Activated CD4-positive, alpha-beta T cell treated with anti-CD3 and anti-CD28 coated beads, Interleukin-2, amount 10 ng/mL, durations not matched to agents 24 days and 14 days (primary cell): ENCODE measurements around the gene ITGB1. TPM values are rescaled to one million over a fixed set of nuclear protein-coding genes. Genes with fewer than 3 reads are reported as not detected.
A peak's percentile ranks its signal among the peaks of the same experiment; 100 is the strongest.
"Not testable (repeated sequence)": the region's sequence is repeated elsewhere in the genome, so short reads cannot be mapped to it uniquely, and the experiment has no call there.

Source experiments
- DNase-seq: peaks from one replicate; pipeline ENCODE4 v3.0.0; 2022
- H3K27ac Mint-ChIP-seq: one replicate; pipeline ENCODE4 v1.8.0; 2022; ENCODE audit warnings: mild to moderate bottlenecking, mixed read lengths
- H3K27me3 Mint-ChIP-seq: one replicate; pipeline ENCODE4 v1.8.0; 2022; ENCODE audit warnings: mixed read lengths
- H3K36me3 Mint-ChIP-seq: one replicate; pipeline ENCODE4 v1.8.0; 2022; ENCODE audit warnings: low read depth, mild to moderate bottlenecking, mixed read lengths
- H3K4me1 Mint-ChIP-seq: one replicate; pipeline ENCODE4 v1.8.0; 2021; ENCODE audit warnings: mixed read lengths
- H3K4me3 Mint-ChIP-seq: one replicate; pipeline ENCODE4 v1.8.0; 2022; ENCODE audit warnings: mild to moderate bottlenecking, moderate library complexity, mixed read lengths
- H3K9me3 Mint-ChIP-seq: one replicate; pipeline ENCODE4 v1.8.0; 2021; ENCODE audit warnings: mixed read lengths
- intact Hi-C: fragments of 100-400 bp; cut with micrococcal nuclease; formaldehyde crosslinking; loops from one replicate; pipeline ENCODE4 v1.15.1; 2023
- total RNA-seq: library from RNA; stranded (reverse); gene quantifications from 2 replicates; pipeline ENCODE4 v1.2.3, GENCODE V29; 2022

Gene ITGB1
- total RNA-seq, 1 donor from 2014 or later, result 50.5 TPM

DNA sequence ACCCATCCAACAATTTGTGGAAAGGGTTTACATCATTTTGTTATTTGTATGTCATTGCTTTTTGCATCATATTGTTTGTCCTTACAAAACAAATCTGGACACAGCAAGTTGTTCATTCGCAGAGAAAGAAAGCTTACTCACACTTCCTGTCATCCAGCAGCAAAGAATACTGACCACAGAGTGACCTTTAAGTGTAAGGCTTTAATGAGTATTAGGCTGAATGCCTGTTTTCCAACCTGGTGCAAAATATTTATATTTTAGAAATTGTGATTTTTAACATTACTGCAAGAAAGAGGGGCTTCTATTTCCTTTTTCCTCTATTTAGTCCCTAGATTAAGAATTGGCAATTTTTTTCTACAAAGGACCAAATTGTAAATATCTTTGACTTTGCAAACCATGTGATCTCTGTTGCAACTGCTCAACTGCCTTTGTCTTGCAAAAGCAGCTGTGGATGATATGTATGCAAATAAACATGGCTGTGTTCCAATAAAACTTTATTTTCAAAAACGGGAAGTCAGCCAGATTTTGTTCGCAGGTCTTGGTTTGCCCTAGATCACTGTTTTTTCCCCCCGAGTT is 27.8 kb upstream of the ITGB1 start:
- no peak for DNase-seq
- H3K9me3 Mint-ChIP-seq, result no peaks in the 10 kb centered on the region
- H3K4me3 Mint-ChIP-seq, result no peak overlapping the region
- no peak overlapping the region for H3K27ac Mint-ChIP-seq
- H3K36me3 Mint-ChIP-seq, result no peaks in the 10 kb centered on the region
- peaks cover 3% of the 10 kb centered on the region for H3K27me3 Mint-ChIP-seq
- H3K4me1 Mint-ChIP-seq, result peaks cover 12% of the 10 kb centered on the region
- intact Hi-C loops, result no loop called here

DNA sequence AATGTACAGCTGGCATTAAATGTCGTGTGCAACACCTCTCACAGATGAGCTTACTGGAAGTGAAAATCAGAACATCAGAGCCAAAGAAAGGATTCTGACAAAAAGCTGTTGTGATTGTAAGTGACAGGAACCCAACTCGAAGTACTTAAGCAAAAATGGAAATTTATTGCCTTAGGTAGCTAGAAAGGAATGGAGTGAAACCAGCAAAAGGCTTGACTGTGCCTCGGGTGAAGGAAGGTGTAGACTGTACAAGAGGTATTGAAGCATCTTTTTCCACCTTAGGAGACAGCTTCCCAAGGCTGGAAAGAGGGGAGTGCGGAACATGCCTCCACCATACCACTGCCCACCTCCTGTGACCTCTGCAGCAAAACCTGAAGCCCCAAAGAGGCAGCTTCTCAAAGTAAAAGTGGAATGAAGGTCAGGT is 27.3 kb upstream of the ITGB1 start:
- Mint-ChIP-seq H3K27ac (no peak overlapping the region), H3K27me3 (no peaks in the 10 kb centered on the region), H3K4me1 (peaks cover 17% of the 10 kb centered on the region), H3K4me3 (no peak overlapping the region), H3K9me3 (no peaks in the 10 kb centered on the region), H3K36me3 (no peaks in the 10 kb centered on the region)
- no peak for DNase-seq
- intact Hi-C loops, result no loop called here

DNA sequence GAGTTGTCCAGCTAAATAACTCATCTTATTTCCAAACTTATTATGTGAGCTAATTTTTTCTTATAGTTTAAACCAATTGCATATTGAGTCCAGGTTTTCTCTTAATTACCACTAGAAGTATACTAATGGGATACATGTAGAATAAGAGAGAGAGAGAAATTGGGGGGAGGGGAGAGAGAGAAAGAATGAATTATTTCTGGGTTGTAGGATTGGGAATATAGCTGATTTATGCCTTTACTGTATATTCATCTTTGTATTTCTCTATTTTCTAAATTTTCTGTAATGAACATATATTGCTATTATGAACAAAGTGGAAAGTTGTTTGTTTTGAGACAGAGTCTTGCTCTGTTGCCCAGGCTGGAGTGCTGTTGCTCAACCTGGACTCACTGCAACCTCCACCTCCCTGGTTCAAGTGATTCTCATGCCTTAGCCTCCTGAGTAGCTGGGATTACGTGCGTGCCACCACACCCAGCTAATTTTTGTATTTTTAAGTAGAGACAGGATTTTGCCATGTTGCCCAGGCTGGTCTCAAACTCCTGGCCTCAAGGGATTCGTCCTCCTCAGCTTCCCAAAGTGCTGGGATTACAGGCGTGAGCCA is 26.1 kb upstream of the ITGB1 start:
- no peak for DNase-seq
- Mint-ChIP-seq H3K36me3 (no peaks in the 10 kb centered on the region), H3K4me3 (no peak overlapping the region), H3K9me3 (no peaks in the 10 kb centered on the region), H3K27me3 (no peaks in the 10 kb centered on the region), H3K27ac (no peak overlapping the region), H3K4me1 (peaks cover 20% of the 10 kb centered on the region)
- intact Hi-C loops, result no loop called here

- Mint-ChIP-seq H3K9me3 (no peaks in the 10 kb centered on the region), H3K27ac (peak overlapping the region; percentile 48), H3K36me3 (no peaks in the 10 kb centered on the region), H3K4me3 (no peak overlapping the region), H3K27me3 (peaks cover 2% of the 10 kb centered on the region), H3K4me1 (peaks cover 20% of the 10 kb centered on the region)
- intact Hi-C loops, result no loop called here
- DNase-seq, result no peak
Measured at GRCh38 chr10:32982911-32983909, 25.2 kb upstream of the ITGB1 start.

- no peak for DNase-seq
- intact Hi-C loops, result no loop called here
Measured at GRCh38 chr10:32982293-32982709, 24.3 kb upstream of the ITGB1 start.

DNA sequence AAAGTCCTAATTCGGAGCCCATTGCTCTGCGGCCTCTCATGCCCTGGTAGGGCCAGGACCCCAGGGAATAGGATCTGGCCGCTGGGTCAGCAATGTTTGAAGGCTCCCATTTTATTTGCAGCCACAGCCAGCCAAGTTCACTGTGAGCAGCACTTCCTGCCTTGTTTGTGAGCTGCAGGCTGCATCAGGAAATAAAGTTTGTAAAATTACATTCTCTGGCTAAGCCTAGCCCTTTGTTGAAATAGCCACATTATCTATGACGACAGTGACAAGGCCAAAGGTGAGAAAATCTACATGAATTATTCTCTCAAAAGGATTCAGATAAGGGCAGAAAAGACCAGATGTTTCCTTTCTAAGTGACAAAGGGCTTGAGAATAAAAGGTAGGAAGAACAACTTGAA is 23.7 kb upstream of the ITGB1 start:
- no peak overlapping the region for H3K4me3 Mint-ChIP-seq
- H3K9me3 Mint-ChIP-seq, result no peaks in the 10 kb centered on the region
- peaks cover 2% of the 10 kb centered on the region for H3K27me3 Mint-ChIP-seq
- peak; percentile 61 for DNase-seq
- no peak overlapping the region for H3K27ac Mint-ChIP-seq
- H3K4me1 Mint-ChIP-seq, result peaks cover 20% of the 10 kb centered on the region
- intact Hi-C loops, result loop anchor here (2.0 kb wide), 1 partner anchor 27 kb away; no protein-coding TSS in a partner anchor
- H3K36me3 Mint-ChIP-seq, result no peaks in the 10 kb centered on the region

More at GRCh38 chr10:32982293-32982709, 24.3 kb upstream of the ITGB1 start:
- Mint-ChIP-seq H3K36me3 (no peaks in the 10 kb centered on the region), H3K4me1 (peaks cover 20% of the 10 kb centered on the region), H3K4me3 (no peak overlapping the region), H3K27me3 (peaks cover 2% of the 10 kb centered on the region), H3K9me3 (no peaks in the 10 kb centered on the region), H3K27ac (no peak overlapping the region)

DNA sequence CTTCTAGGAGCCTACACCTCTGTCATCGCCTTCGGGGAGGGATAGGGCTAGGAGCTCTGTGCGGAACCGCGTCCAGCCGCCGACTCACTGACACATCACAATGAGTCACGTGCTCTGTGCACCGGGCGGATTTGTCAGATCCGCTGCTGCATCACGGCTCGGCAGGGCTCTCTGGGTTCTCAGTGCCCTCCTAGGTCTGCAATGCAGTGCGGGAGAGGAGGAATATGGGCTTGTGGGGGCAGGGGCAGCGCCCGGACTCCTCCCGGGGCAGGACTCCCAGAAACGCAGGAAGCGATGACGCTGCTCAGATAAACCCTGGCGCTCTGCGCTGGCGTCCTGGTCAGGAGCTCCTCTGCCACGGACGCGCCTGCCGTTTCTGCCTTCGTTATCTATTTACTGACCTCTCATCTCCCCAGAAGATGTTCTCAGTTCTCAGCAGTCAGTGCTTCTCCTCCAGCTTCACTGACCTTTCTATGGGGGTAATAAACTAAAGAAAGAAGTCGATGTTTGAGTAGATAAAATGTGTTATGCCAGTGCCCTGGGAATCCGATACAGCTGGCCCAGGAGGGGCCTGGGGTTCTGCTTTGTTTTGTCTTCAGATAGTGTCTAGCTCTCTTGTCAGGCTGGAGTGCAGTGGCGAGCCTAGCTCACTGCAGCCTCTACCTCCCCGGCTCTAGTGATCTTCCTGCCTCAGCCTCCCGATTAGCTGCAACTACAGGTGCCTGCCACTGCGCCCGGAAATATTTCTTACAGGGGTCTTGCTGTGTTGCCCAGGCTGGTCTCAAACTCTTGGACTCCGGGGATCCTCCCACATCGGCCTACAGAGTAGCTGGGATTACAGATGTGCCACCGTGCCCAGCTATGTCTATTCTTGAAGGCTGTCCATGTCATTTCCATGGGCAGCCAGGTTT is 22.8 kb upstream of the ITGB1 start:
- H3K27ac Mint-ChIP-seq, result peak overlapping the region; percentile 87
- DNase-seq, result peak; percentile 92
- no peaks in the 10 kb centered on the region for H3K36me3 Mint-ChIP-seq
- no peaks in the 10 kb centered on the region for H3K9me3 Mint-ChIP-seq
- peak overlapping the region; percentile 90 for H3K4me3 Mint-ChIP-seq
- intact Hi-C loops, result loop anchor here (1.0 to 2.0 kb wide), 3 partner anchors 22 to 46 kb away; no protein-coding TSS in a partner anchor
- H3K4me1 Mint-ChIP-seq, result peaks cover 20% of the 10 kb centered on the region
- peaks cover 2% of the 10 kb centered on the region for H3K27me3 Mint-ChIP-seq

- Mint-ChIP-seq H3K36me3 (no peaks in the 10 kb centered on the region), H3K27ac (peak overlapping the region; percentile 87), H3K27me3 (peaks cover 2% of the 10 kb centered on the region), H3K4me1 (peaks cover 20% of the 10 kb centered on the region), H3K9me3 (no peaks in the 10 kb centered on the region), H3K4me3 (peak overlapping the region; percentile 90)
- DNase-seq, result no peak
- intact Hi-C loops, result loop anchor here (1.0 to 2.0 kb wide), 3 partner anchors 21 to 47 kb away; no protein-coding TSS in a partner anchor
Measured at GRCh38 chr10:32980242-32980557, 22.2 kb upstream of the ITGB1 start.

- not testable (repeated sequence) for H3K4me3 Mint-ChIP-seq, H3K36me3 Mint-ChIP-seq, H3K27ac Mint-ChIP-seq, H3K27me3 Mint-ChIP-seq, DNase-seq, H3K9me3 Mint-ChIP-seq
- intact Hi-C loops, result loop anchor here (1.0 to 2.0 kb wide), 3 partner anchors 20 to 48 kb away; no protein-coding TSS in a partner anchor
- H3K4me1 Mint-ChIP-seq, result peaks cover 20% of the 10 kb centered on the region
Measured at GRCh38 chr10:32979719-32980118, 21.7 kb upstream of the ITGB1 start.

- Mint-ChIP-seq H3K36me3 (no peaks in the 10 kb centered on the region), H3K9me3 (no peaks in the 10 kb centered on the region), H3K27me3 (peaks cover 4% of the 10 kb centered on the region), H3K27ac (no peak overlapping the region), H3K4me3 (no peak overlapping the region), H3K4me1 (peaks cover 20% of the 10 kb centered on the region)
- intact Hi-C loops, result no loop called here
- no peak for DNase-seq
Measured at GRCh38 chr10:32979041-32979440, 21.0 kb upstream of the ITGB1 start.

GRCh38 chr10:32977846-32978809 is 20.1 kb upstream of the ITGB1 start:
- H3K9me3 Mint-ChIP-seq, H3K27ac Mint-ChIP-seq, H3K27me3 Mint-ChIP-seq, DNase-seq, intact Hi-C loops, H3K4me3 Mint-ChIP-seq, H3K36me3 Mint-ChIP-seq: not testable (repeated sequence)
- peaks cover 18% of the 10 kb centered on the region for H3K4me1 Mint-ChIP-seq

- intact Hi-C loops, result no loop called here
- DNase-seq, result no peak
- peaks cover 4% of the 10 kb centered on the region for H3K27me3 Mint-ChIP-seq
Measured at GRCh38 chr10:32976338-32976737, 18.3 kb upstream of the ITGB1 start.

More at GRCh38 chr10:32976338-32976737, 18.3 kb upstream of the ITGB1 start:
- H3K4me3 Mint-ChIP-seq, result no peak overlapping the region
- no peaks in the 10 kb centered on the region for H3K36me3 Mint-ChIP-seq
- H3K4me1 Mint-ChIP-seq, result peaks cover 13% of the 10 kb centered on the region
- no peaks in the 10 kb centered on the region for H3K9me3 Mint-ChIP-seq
- H3K27ac Mint-ChIP-seq, result no peak overlapping the region
